Kidney glomerular epithelial cell (primary cell): ENCODE measurements around the gene DNMT3A.

Source experiments
- DNase-seq: peaks from one replicate; lab custom pipeline; 2025; lab: John Stamatoyannopoulos, UW

The DNMT3A gene

DNA sequence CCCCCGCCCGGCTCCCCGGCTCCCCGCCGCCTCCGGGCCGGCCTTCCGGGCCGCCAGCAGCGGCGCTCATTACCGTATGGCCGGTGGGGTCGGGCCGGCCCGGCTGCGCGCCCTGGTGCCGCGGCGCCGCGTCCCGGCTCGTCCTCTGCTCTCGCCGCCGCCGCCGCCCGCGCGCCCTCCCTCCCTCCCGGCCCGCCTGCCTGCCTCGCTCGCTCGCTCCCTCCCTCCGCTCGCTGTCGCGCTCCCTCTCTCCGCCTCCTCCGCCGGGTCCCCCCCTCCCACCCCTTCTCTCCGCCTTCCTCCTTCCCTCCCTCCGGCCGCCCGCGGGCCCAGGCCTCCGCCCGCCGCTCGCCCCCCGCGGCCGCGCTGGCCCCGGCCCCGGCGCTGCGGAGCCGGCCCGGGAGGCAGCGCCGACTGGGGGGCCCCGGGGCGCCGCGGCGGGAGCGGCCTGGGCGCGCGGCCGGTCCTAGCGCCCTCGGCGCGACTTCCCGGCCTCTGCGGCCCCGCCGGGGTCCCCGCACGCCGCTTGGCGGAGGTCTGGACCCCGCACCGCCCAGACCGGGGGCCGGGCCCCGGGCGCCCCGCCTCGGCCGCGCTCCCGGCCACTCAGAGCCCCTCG, at the start of gene DNMT3A:
Gene DNMT3A (minus strand): TSS at position 173 of the 619 bp plus-strand sequence. CDS start 27,941 bp downstream, outside the sequence.
- DNase-seq: peak; percentile 21

DNA sequence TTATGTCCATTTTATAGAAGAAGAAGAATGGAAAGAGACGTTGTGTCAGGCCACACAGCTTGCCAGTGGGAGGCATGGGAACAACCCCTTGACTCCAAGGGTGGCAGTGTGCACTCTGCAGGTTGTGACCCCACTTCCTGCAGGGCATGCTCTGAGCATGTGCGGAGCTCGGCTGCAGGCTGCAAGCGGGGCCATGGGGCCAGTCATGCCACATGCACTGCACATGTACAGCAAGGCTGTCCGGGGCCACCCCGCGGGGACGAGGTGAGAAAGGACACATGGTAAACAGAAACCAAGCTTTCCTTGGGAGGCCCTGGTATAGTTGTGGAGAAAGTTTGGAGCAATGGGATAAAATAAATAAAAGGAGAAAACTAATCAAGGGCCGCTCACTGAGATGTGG, 47.4 kb upstream of the DNMT3A start:
- DNase-seq: no peak

DNA sequence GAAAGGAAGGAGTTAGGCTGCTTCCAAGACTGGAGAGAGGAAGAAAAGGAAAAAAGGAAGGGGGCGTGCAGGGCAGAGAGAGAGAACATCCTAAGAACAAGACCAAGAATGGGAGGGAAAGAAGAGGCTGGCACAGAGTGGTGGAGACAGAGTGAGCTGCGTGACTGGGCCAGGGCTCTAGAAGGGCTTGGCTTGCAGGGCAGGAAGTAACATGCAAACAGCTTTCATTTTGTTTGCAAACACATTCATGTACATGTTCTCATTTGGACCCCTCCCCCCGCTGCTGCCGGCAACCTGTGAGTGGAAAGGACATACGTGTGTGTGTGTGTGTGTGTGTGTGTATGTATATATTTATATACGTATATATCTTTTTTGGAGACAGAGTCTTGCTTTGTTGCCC, 46.8 kb upstream of the DNMT3A start:
- DNase-seq: no peak

DNA sequence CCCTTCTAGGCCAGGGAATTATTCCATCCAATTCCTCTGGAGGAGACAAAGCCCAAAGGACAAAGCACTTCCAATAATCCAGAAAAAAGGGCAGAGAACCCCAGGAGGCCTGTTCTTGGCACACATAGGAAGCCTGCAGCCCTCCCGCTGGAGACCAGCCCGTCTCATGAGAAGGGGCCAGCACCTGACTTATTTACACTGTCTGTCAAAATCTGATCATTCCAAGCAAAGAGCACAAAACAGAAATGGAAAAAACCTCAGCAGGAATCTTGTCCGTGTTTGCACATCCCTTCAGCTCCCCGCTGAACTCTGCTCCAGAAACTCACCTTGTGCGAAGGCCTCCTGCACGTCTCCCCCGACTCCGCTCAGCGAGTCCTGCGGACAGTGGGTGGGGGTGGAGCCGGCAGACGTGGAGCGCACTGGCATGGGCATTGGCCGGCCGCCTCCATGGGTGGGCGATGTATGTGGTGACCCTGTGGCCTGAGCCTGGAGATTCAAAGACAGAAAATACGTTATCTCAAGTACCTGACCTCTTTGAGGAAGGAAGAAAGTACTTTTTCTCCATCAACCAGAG, 46.2 kb upstream of the DNMT3A start:
- no peak for DNase-seq

DNA sequence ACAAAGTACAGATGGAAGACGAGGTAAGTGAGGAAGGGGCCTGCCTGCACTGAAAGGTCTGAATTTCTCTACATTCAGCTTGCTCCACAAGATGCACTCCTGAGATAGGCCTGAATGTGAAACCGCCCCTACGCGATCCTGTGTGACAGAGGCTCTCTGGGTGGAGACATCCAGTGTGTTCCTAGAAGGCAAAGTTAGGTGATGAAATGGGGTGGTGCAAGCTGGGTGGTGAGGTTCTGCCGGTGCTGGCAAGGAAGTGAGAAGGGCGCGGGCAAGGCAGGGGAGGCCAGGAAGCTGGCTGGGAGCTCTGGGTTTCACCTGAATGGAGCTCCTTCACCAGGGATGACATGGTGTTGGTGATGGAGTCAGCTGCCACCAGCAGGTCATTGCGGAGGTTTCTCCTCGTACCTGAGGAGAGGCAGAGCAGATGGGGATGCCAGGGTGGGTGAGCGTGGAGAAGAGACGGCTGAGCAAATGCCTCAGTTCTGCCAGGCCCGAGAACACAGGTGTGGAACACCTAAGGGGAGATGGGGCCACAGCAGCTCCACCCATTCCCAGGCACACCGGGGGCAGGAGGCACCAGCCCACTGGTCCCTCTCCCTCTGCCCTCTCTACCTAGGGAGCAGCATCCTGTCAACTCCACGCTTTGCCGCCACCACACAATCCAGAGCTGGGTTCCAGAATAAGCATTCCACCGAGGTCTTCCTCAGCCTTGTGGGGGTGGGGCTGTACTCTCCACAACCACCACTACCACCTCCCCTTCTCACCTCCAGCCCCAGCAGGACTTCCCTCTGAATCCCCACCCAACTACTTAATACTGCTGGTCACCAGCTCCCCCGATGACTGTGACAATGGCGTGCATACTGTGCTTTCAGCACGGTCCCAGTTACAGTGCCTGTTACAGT, 45.5 kb upstream of the DNMT3A start:
- no peak for DNase-seq

DNA sequence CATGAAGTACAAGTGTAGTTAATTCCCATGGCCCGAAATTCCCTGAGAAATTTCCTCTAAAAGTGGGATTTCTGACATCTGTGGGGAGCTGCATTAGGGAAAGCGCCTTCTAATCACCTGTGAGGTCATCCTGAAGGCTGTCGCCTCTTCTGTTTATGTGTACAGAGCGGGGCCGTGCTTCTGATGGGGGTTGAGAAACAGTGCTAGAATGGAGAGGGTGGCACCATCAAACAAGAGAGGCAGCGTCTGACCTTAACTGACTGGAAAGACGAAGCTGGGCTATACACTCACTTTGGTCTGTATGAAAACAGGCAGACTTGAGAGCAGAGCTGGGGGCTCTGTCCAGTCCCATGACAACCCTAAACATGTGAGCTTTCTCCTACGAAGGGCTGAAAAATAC, 44.2 kb upstream of the DNMT3A start:
- no peak for DNase-seq

DNA sequence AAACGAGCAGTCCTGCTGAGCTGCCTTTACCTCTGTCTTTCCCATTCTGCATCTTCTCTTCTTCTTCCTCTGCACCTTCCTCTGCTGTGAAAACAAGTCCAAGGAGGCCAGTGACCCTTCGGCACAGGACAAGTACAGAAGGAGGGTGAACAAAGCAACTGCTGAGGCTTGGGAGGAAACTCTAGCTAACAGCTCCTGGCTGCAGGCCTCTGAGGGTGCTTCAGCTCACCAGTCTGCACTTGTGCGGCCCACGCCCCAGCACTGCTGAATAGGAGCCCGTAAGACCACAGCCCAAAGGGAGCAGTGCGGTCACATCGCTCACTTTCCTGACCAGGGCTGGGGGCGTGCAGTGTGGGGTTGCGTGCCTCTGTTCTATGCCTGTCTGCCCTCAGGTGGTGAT, 42.1 kb upstream of the DNMT3A start:
- DNase-seq: no peak

DNA sequence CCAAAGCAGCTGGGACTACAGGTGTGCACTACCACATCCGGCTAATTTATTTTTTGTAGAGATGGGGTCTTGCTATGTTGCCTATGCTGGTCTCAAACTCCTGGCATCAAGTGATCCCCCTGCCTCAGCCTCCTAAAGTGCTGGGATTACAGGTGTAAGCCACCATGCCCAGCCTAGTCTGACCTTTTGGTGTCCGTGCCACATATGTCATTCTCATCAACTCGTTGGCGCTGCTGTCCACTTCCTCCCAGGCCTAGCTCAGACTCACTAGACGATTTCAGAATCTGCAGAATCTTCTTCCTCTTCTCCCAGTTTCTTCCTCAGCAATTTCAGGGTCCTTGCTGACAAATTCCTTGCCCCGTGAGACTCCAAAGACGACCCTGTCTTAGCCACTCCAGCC, 39.8 kb upstream of the DNMT3A start:
- no peak for DNase-seq

DNA sequence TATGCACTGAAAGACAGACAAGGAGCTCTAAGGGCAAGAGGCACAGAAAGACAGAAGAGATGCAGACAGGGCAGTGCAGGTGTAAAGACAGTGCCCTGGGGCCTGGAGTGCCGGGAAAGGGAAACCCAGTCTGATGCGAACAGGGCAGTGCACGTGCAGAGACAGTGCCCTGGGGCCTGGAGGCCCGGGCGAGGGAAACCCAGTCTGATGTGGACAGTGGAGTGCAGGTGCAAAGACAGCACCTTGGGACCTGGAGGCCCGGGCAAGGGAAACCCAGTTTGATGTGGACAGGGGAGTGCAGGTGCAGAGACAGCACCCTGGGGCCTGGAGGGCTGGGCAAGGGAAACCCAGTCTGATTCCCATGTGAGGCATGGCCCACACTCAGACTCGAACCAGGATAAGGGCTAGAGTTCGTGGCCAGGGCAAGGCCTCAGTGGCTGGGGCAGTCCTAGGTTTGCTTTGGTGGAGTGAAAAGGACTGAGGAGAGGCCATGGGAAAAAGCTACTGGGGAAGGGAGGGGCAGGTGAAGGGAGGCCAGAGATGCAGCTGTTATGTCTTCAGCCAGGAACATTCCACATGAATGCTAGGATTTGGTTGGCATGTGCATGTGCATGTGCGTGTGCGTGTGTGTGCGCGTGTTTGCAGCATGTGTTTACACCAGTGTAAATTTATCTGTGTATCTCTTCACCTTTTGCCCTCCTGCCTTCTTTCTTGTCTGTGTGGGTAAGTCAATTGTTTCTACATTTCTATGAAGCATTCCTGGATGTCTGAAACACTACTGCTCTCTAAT, 39.1 kb upstream of the DNMT3A start:
- DNase-seq: no peak

DNA sequence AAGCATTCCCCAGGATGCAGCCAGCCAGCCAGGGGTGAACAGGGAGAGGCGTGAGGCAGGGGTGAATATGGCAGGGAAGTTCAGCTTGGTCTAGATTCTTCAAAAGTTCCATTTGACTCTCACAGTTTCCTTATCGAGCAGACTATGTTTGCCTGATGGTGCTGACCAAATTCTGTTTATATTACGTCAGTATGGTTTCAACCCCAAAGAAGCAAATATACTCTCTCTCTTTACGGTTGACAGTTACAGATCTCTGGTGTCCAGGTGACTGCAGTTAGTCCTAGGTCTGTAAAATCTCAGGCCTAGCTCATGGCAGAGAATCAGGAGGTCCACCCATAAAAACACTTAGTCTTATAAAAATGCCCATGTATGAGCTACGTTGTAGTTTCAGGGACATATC, 38.3 kb upstream of the DNMT3A start:
- DNase-seq: no peak

DNA sequence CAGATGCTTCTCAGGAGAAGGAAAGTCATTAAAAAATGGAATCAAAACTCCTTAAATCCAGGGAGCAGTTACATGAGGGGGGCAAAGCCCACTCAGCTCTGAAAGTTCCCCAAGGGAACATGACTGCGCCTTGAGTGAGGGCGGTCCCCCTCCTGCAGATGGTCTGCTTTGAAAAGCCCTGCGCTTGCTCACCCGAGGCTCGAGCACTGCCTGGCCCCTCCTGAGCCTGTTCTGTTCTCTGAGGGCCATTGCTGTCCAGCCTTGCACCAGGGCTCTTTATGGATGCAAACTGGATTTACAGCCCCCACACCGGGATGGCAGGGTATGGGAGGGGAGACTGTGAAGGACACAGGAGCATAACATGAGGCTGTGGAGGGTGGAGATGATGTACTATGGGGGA, 37.8 kb upstream of the DNMT3A start:
- DNase-seq: no peak

DNA sequence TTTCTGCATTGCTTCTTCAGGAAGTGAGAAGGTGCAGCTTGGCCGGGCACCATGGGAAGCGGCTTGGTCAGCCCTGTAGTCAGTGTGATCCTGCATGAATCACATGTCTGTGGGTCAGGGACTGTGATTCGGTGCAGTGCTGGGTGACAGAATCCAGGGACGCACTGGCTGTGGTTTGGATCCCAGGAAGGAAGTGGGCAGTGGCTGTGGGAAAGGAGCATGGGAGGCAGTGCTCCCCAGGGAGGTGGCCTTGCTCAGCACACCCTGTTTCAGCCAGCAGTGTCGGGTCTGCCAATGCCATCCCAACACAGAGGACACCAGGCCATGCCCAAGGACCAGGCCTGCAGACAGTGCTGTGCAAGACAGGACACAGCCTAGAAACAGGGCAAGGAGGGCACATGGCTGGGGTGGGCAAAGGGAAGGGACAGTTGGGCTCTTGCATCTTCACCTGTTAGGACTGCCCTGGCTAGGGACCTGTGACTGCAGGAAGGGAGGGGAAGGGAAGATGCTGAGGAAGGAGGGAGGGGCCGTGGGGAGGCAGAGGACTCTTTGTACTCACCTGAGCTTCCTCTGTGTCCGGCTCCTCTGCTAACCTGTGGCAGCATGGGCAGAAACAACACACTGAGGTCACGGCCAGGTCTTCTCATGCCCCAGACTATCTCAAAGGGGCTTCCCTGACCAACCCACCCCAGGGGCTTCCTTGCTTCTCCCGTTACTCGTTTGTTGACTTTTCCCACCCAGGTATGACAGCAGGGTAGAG, 37.2 kb upstream of the DNMT3A start:
- no peak for DNase-seq

DNA sequence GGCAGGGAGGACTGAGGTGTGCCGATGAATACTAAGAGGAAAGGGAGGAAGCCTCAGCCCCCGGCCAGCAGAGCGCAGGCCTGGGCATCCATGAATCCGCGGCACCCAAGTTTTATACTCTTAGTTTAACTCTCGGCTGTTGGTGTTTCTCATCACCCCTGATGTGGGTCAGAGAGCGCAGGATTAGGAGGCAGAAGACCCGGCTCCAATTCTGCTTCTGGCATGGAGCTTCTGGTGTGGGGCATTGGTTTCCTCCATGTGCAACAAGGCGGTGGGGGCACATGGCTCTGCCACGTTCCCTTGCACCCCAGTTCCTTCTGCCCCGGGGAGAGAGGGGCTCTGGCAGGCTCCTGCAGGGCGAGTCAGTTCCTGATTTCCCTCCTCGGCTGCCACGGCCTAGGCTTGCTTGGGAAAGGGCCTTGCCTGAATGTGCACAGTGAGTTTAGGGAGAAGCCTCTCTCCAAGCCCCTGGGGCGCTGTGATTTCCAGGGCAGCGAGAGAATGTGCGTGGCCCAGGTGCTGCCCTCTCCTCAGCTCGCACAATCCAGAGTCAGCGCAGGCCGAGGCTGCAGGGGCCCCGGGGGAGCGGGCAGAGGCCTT, 36.2 kb upstream of the DNMT3A start:
- DNase-seq: no peak

DNA sequence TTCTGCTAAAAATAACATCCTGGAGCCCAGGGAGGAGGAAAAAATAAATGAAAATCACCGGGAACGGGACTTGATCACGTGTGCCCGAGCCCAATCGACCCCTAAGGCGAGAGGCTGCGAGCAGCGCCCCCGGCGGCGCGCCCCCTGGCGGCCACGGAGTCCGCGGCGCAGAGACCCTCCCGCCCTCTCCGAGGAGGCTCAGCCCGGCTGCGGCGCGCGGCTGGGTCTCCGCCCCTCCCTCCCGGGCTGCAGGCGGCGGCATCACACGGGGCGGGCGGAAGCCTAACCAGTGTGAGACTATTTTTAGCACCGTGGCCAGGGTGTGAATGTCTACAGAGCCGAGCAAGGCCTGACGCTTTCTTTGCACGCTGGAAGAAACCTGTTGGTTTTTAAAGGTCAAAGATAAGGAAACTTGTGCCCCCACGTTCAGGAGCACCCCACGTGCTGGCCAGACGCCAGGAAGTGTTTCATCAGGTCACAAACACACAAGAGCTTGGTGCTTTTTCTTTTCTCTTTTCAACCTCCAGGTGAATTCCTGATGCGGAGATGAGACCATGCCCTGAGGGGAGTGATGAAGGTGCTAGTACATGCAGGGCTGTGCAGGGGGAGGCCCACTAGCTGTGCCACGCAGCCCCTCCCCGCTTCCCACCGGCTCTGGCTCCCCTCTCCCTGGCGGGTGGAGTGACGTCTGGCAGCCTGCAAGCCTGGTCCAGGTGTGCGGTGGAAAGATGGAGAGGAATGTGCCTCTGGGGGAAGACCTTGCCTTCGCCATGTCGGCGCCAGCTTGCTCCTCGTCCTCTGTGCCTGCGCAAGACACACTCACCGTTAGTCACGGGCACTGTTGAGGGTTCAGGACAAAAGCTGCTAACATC, 35.3 kb upstream of the DNMT3A start:
- DNase-seq: peak; percentile 72

DNA sequence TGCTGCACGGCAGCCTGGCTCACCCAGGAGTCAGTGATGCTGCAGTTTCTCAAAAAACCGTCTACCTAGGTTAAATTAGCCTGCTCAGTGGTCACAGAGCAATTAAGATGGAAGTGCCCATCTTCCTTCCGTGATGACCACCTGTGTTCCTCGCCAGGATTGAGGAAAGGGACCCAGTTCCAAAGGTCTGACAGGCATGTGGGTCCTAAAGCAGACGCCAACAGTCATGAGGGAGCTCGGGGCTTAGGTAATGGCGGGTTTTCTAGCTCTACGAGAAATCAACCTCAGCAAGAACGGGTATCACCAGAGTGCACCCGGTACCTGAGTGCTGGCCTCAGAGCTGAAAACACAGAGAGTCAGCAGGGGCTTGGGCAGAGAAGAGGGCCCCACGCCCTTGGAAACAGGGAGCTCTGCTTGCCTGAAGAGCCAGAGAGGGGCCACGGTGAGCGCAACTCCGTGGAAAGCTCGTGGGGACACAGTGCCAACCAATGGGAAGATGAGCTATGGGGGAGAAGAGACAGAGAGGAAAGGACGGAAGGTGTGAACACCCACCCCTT, 34.3 kb upstream of the DNMT3A start:
- no peak for DNase-seq

DNA sequence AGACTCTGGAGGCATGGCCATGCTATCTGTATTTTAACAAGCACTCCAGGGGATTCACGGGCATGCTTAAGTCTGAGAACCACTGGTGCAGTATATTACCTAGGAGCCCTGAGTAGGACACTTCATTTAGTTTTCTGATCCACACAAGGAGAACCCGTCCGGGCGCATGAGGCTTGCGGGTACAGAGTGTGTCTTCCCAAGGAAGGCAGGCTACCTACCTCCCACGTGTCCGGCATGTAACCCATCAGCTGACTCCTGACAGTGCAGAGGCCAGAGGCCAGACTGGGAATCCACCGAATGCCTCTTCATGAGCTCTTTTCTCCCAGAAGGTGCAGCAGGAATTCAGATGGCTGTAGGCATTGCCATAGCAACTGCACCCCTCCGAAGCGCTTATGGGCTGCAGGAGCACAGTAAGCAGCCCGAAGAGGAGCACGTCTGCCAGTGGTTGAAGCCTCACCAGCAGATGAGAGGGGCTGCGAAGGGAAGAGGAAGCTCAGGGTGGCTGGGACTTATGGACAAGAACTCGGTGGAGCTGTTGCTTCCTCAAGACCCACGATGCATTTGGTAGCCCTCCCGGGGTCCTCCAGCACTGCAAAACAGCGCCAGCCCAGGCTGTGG, 33.8 kb upstream of the DNMT3A start:
- no peak for DNase-seq

DNA sequence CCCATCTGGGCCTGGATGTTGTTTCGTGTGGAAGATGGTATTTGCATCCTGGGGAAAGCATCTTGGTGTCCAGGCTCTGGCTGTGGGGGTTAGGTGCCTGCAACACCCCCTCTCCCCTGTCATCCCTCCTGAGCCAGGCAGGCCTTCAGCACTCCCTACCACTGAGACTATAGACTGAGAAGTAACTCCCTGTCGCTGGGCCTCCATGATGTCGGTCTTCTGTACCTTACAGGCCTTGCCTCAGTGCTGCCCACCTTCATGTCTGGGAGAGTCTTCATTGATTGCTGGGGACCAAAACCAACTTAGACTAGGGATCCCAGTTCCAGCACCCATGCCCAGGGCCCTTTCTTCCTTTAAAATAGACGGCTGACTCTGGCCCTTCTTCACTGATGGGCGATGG, 33.1 kb upstream of the DNMT3A start:
- DNase-seq: no peak

DNA sequence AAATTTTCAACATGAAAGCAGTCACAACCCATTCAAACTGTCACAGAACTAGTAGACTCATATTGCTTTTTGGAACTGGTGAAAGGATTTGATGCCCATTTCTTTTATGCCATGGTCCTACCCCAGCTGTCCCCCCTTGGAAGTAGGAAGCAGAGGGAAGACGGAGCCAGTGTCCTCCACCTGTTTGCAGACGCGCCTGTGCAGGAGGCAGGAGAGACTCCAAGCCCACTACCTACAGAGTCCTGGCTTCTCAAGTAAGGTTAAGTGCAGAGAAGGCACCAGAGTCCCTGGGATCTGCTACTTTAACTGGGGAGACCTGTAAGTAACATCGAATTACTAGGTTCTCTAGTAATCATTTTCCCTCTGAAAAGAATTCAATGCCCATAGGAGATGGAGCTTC, 32.7 kb upstream of the DNMT3A start:
- no peak for DNase-seq

DNA sequence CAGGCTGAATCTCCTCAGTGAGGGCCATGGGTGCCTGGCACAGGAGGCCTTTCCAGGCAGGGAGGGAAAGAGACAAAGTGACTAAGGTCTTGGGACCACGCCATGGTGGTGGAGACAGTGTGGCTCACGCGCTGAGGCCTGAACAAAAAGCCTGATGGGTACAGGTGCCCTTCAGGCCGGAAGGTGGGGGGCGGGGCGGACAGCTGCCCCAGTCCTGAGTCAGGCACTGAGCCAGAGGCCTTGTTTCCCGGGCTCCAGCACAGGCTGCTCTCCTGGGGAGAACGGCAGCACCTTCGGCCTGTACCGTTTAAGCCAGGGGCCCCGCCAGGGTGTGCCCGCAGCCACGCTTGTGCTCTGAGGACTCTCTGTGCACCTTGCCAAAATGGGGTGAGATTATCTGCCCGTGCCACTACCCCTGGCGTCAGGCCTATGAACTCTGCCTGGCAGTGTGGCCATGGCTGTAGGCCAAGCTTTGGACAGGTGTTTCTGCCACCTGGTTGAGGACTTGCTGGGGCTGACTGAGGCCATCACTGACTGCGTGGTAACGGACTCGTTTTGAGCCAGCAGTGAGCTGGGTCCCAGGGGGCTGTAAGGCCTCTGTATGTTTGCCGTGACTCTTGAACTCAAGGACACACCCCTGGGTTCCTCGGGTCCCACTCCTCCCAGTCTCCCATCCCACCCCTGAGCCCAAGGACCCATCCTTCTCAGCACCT, 31.7 kb upstream of the DNMT3A start:
- DNase-seq: no peak
